OCI-LY1 (cell line): ENCODE results near the gene KRTAP9-2.
"Not testable (repeated sequence)": the region's sequence is repeated elsewhere in the genome, so short reads cannot be mapped to it uniquely, and the experiment has no call there.

Experiments used
- H2AFZ ChIP-seq: fragments of 200-600 bp; sonication (generic), shearing (Covaris generic); 2 replicates; pipeline ENCODE4 v1.6.0; 2014; ENCODE audit warnings: antibody characterized with exemption, mild to moderate bottlenecking, low read length
- H3F3A ChIP-seq: fragments of 200-600 bp; sonication (generic), shearing (Covaris generic); 2 replicates; pipeline ENCODE4 v1.6.0; 2014; ENCODE audit warnings: mild to moderate bottlenecking, antibody characterized with exemption, low read length, moderate library complexity; ENCODE audit not compliant: insufficient read depth
- H3K27ac ChIP-seq: fragments of 200-600 bp; sonication (generic); 2 replicates; pipeline ENCODE4 v1.5.1; 2014; ENCODE audit warnings: low read length, mixed run types, mild to moderate bottlenecking, low read depth; ENCODE audit not compliant: poor library complexity, severe bottlenecking
- H3K27me3 ChIP-seq: fragments of 200-600 bp; sonication (generic); 2 replicates; pipeline ENCODE4 v1.6.0; 2014; ENCODE audit warnings: antibody characterized with exemption, mild to moderate bottlenecking, low read length, moderate library complexity; ENCODE audit not compliant: insufficient read depth
- H3K36me3 ChIP-seq: fragments of 200-600 bp; sonication (generic); 2 replicates; pipeline ENCODE4 v1.6.1; 2014; ENCODE audit warnings: mild to moderate bottlenecking, antibody characterized with exemption, low read length, moderate library complexity, mixed read lengths; ENCODE audit not compliant: insufficient read depth
- H3K4me1 ChIP-seq: fragments of 200-600 bp; sonication (generic); 2 replicates; pipeline ENCODE4 v1.5.1; 2014; ENCODE audit warnings: mild to moderate bottlenecking, low read length, moderate library complexity; ENCODE audit not compliant: insufficient read depth, severe bottlenecking
- H3K4me2 ChIP-seq: fragments of 200-600 bp; sonication (generic), shearing (Covaris generic); 2 replicates; pipeline ENCODE4 v1.6.1; 2014; ENCODE audit warnings: low read length
- H3K4me3 ChIP-seq: fragments of 200-600 bp; sonication (generic); 2 replicates; pipeline ENCODE4 v1.5.1; 2014; ENCODE audit warnings: low read length, low read depth, mild to moderate bottlenecking, mixed read lengths; ENCODE audit not compliant: poor library complexity, severe bottlenecking
- H3K79me2 ChIP-seq: fragments of 200-600 bp; shearing (Covaris generic); 2 replicates; pipeline ENCODE4 v1.6.1; 2016; ENCODE audit warnings: mixed run types, low read length, mixed read lengths; ENCODE audit not compliant: insufficient read depth
- H3K9ac ChIP-seq: fragments of 200-600 bp; sonication (generic), shearing (Covaris generic); 2 replicates; pipeline ENCODE4 v1.6.1; 2014; ENCODE audit warnings: mild to moderate bottlenecking, low read length, mixed read lengths
- H3K9me2 ChIP-seq: fragments of 200-600 bp; sonication (generic), shearing (Covaris generic); 2 replicates; pipeline ENCODE4 v1.6.1; 2014; ENCODE audit warnings: low read depth, mild to moderate bottlenecking, low read length, mixed read lengths
- H3K9me3 ChIP-seq: fragments of 200-600 bp; shearing (Covaris generic); 2 replicates; pipeline ENCODE4 v1.6.1; 2014; ENCODE audit warnings: low read length, mixed read lengths
- H4K20me1 ChIP-seq: fragments of 200-600 bp; sonication (generic), shearing (Covaris generic); 2 replicates; pipeline ENCODE4 v1.6.0; 2016; ENCODE audit warnings: mild to moderate bottlenecking, low read length; ENCODE audit not compliant: insufficient read depth
- EZH2 ChIP-seq: fragments of 200-600 bp; sonication (generic), shearing (Covaris generic); IDR thresholded peaks from 2 replicates; pipeline ENCODE4 v1.8.0; 2017; ENCODE audit warnings: borderline replicate concordance, mixed run types, mild to moderate bottlenecking, antibody characterized with exemption, low read length, moderate library complexity, mixed read lengths
- TF ChIP-seq, protein P1 (sequence below): fragments of 200-600 bp; sonication (generic), shearing (Covaris generic); IDR thresholded peaks from 2 replicates; pipeline ENCODE4 v1.5.1; 2017; ENCODE audit warnings: mild to moderate bottlenecking, antibody characterized with exemption, low read length, moderate library complexity, mixed read lengths

Gene KRTAP9-2

DNA sequence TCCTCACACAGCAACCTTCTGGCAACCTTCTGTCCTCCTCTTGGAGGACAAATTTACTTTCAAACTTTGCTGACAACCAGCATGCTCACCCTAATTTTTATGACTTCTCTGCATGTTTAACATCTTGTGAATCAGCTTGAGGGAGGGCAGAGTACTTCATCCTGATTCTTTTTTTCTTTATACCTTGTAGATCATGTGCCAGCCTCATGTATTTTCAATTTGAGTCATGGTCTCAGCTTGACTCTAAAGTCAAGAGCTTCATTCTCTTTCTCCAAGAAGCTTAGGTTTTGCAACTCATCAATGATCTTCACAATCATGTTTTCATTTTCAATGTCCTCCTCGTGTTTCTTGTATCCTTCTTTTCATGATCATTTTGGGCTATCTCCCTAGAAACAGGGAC lies 45.4 kb downstream of the KRTAP9-2 start:
- H3K27ac ChIP-seq: no peak overlapping the region
- no peaks in the 10 kb centered on the region for H3F3A ChIP-seq
- no peaks in the 10 kb centered on the region for H3K27me3 ChIP-seq
- H3K4me1 ChIP-seq: no peaks in the 10 kb centered on the region
- no peak overlapping the region for H3K4me2 ChIP-seq
- no peak overlapping the region for H2AFZ ChIP-seq
- H3K36me3 ChIP-seq: no peaks in the 10 kb centered on the region
- no peak for TF ChIP-seq EZH2
- TF ChIP-seq, protein P1, sequence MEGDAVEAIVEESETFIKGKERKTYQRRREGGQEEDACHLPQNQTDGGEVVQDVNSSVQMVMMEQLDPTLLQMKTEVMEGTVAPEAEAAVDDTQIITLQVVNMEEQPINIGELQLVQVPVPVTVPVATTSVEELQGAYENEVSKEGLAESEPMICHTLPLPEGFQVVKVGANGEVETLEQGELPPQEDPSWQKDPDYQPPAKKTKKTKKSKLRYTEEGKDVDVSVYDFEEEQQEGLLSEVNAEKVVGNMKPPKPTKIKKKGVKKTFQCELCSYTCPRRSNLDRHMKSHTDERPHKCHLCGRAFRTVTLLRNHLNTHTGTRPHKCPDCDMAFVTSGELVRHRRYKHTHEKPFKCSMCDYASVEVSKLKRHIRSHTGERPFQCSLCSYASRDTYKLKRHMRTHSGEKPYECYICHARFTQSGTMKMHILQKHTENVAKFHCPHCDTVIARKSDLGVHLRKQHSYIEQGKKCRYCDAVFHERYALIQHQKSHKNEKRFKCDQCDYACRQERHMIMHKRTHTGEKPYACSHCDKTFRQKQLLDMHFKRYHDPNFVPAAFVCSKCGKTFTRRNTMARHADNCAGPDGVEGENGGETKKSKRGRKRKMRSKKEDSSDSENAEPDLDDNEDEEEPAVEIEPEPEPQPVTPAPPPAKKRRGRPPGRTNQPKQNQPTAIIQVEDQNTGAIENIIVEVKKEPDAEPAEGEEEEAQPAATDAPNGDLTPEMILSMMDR: no peak
- H3K79me2 ChIP-seq: no peaks in the 10 kb centered on the region
- no peaks in the 10 kb centered on the region for H4K20me1 ChIP-seq
- no peak overlapping the region for H3K4me3 ChIP-seq
- H3K9ac ChIP-seq: no peak overlapping the region
- no peaks in the 10 kb centered on the region for H3K9me2 ChIP-seq
- H3K9me3 ChIP-seq: no peaks in the 10 kb centered on the region

DNA sequence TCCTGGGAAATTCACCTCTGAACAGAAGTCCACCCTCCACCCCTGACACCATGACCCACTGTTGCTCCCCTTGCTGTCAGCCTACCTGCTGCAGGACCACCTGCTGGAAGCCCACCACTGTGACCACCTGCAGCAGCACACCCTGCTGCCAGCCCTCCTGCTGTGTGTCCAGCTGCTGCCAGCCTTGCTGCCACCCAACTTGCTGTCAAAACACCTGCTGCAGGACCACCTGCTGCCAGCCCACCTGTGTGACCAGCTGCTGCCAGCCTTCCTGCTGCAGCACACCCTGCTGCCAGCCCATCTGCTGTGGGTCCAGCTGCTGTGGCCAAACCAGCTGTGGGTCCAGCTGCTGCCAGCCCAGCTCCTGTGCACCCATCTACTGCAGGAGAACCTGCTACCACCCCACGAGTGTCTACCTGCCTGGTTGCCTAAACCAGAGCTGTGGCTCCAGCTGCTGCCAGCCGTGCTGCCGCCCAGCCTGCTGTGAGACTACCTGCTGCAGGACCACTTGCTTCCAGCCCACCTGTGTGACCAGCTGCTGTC lies 49.3 kb downstream of the KRTAP9-2 start, which contains the start of gene KRTAP9-7:
Gene KRTAP9-7 (plus strand): TSS at position 51 of the 543 bp plus-strand sequence. CDS start 0 bp downstream, at position 51.
- H3K36me3 ChIP-seq, H3K9me3 ChIP-seq, H3K4me1 ChIP-seq, H2AFZ ChIP-seq, H3K27ac ChIP-seq, H3K4me3 ChIP-seq, H3K9ac ChIP-seq, H3K79me2 ChIP-seq, H3F3A ChIP-seq, H4K20me1 ChIP-seq, H3K27me3 ChIP-seq, H3K9me2 ChIP-seq, H3K4me2 ChIP-seq: not testable (repeated sequence)
